Brain microvascular endothelial cell (primary cell): ENCODE results near the gene LDHD.

ENCODE experiments used
- DNase-seq: peaks from one replicate; pipeline ENCODE4 v3.0.0-alpha.2; 2020
- H3K27ac ChIP-seq: fragments of 250-450 bp; sonication (Bioruptor Pico); 2 replicates; pipeline ENCODE4 v1.5.1; 2020; ENCODE audit warnings: mild to moderate bottlenecking, moderate library complexity
- H3K27me3 ChIP-seq: fragments of 250-450 bp; sonication (Bioruptor Pico); replicated peaks from 2 replicates; pipeline ENCODE4 v1.5.1; 2020; ENCODE audit warnings: mild to moderate bottlenecking
- H3K36me3 ChIP-seq: fragments of 250-450 bp; sonication (Bioruptor Pico); replicated peaks from 2 replicates; pipeline ENCODE4 v1.5.1; 2020; ENCODE audit warnings: mild to moderate bottlenecking
- H3K4me3 ChIP-seq: 2 replicates; pipeline ENCODE4 v1.5.1; 2011; ENCODE audit warnings: low read depth, mild to moderate bottlenecking, control low read depth, low read length, moderate library complexity
- in situ Hi-C: cut with HindIII; loops from 2 replicates; pipeline ENCODE4 v1.10.0; 2017; ENCODE audit warnings: low sequenced_read_pairs, low pct_ligation_motif_present
- TF ChIP-seq, protein P1 (sequence below): IDR thresholded peaks from 2 replicates; pipeline ENCODE4 v1.5.1; 2011; ENCODE audit warnings: low read depth, mild to moderate bottlenecking, moderate library complexity, low read length, control low read depth, inconsistent platforms; ENCODE audit errors: missing control alignments

LDHD gene

DNA sequence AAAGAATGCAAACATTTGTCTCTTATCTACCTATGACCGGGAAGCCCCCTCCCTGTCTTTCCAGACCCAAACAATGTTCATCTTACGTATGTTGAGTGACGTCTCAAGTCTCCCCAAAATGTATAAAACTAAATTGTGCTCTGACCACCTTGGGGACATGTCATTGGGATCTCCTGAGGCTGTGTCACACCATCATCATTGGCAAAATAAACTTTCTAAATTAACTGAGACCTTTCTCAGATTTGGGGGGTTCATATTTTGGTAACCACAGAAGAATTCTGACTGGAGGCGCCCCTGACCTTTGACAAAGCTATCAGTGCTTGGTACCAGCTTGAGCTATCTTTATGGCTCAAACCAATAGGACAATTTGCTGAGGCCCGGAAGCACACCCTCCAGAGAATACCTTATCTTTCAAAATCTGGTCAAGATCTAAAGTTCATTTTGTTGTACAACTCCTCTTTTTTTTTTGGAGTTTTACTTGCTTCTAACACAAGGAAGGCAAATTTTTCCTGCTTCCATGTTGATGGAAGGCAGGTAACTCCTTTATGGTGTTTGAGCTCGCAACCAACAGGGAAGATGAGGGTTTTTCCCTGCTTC is 2.5 kb upstream of the LDHD start:
- no peaks in the 10 kb centered on the region for H3K36me3 ChIP-seq
- in situ Hi-C loops, result no loop called here

DNA sequence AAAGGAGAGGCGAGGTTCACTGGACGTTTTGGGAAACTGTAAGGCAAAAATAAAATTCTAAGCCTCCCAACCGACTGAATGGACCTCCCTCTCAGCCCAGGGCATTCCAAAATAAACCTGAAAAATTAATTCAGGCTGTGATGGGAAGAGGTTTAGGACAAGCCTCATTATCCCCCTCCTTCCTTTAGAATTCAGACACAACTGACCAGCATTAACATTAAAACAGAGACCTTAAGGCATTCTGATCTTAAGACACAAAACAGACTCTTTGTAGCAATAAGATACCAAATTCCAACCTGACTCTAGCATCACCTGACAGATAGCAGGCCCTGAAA is 298 bp upstream of the LDHD start:
- H3K36me3 ChIP-seq, result no peaks in the 10 kb centered on the region
- no peak overlapping the region for H3K27ac ChIP-seq
- no peaks in the 10 kb centered on the region for H3K27me3 ChIP-seq
- TF ChIP-seq, protein P1, sequence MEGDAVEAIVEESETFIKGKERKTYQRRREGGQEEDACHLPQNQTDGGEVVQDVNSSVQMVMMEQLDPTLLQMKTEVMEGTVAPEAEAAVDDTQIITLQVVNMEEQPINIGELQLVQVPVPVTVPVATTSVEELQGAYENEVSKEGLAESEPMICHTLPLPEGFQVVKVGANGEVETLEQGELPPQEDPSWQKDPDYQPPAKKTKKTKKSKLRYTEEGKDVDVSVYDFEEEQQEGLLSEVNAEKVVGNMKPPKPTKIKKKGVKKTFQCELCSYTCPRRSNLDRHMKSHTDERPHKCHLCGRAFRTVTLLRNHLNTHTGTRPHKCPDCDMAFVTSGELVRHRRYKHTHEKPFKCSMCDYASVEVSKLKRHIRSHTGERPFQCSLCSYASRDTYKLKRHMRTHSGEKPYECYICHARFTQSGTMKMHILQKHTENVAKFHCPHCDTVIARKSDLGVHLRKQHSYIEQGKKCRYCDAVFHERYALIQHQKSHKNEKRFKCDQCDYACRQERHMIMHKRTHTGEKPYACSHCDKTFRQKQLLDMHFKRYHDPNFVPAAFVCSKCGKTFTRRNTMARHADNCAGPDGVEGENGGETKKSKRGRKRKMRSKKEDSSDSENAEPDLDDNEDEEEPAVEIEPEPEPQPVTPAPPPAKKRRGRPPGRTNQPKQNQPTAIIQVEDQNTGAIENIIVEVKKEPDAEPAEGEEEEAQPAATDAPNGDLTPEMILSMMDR, result no peak
- no peak overlapping the region for H3K4me3 ChIP-seq
- DNase-seq, result no peak
- in situ Hi-C loops, result no loop called here

More for the DNA sequence above, 2.5 kb upstream of the LDHD start:
- Histone ChIP-seq H3K27ac (no peak overlapping the region), H3K27me3 (no peaks in the 10 kb centered on the region), H3K4me3 (no peak overlapping the region)
- no peak for DNase-seq
- TF ChIP-seq, protein P1, result no peak

DNA sequence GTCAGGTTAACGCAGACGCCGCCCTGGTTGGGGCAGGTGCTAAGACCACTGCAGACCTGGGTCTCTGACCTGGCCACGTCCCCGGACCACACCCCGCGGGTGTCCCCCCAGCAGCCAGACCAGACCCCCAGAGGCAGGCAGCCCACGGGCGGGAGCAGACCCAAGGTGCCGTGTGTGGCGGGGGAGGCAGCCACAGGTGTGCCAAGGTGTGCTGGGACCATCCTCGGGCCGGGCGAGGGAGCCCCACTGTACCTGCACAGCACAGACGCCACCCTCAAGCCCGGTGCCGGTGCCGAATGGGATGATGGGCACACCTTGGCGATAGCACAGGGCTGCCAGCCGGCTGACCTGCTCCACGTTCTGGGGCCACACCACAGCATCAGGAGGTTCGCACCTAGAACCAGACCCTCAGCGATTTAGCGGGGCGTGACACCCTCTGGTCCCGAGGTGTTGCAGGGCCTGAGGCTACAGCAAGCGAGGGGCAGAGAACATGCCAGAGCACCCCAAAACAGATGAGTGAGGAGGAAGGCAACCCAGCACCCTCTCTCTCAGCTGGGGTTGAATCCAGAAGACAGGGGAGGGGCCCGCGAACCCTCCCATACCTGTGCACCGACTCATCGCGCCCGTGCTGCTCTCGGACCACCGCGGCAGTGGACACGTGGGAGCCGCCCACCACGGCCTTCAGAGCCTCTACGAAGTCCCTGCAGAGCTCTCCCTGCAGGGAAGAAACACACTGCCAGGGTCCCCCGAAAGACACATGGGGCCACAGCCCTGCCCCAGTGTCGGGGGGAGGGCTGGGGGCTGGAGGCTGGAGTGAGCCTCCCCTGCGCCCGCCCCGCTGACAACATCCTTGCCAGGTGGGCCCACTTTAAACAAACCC is 1.4 kb downstream of the LDHD start:
- TF ChIP-seq, protein P1, result no peak
- H3K27ac ChIP-seq, result no peak overlapping the region
- H3K4me3 ChIP-seq, result no peak overlapping the region
- H3K27me3 ChIP-seq, result no peaks in the 10 kb centered on the region
- in situ Hi-C loops, result no loop called here
- DNase-seq, result no peak
- H3K36me3 ChIP-seq, result no peaks in the 10 kb centered on the region

DNA sequence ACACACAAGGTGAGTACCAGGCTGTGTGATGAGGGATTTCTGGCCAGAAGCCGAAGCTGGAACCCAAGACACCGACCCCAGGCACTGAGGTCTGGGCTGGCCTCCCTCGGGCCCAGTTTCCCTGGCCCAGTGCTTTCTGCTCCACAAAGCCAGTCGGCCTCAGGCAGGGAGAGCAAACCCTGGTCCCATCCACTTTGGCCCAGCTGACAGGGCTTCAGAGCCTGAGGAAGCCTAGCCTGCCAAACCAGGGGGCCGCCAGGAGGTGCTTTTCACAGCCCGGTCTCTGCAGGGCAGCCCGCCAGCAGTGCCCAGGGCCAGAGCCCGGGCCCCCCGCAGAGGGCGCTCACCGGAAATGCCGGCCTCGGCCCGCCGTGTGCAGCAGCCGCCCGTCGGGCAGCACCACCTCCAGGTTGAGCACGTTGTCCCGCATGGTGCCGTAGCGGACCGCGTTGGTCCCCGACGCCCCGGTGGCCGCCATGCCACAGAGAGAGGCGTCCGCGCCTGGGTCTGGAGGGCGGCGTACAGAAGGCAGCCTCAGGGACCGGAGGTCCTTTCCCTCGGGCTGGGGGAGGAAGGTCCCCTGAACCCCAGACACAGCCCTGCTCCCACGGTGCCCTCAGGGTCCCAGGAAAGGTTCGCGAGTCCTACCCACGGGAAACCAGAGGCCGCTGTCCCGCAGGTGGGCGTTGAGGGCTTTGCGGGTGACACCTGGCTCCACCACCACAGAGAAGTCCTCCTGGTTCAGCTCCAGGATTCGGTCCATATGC is 2.2 kb downstream of the LDHD start:
- Histone ChIP-seq H3K36me3 (no peaks in the 10 kb centered on the region), H3K27me3 (no peaks in the 10 kb centered on the region), H3K27ac (no peak overlapping the region), H3K4me3 (no peak overlapping the region)
- TF ChIP-seq, protein P1, result no peak
- DNase-seq, result no peak
- in situ Hi-C loops, result no loop called here

DNA sequence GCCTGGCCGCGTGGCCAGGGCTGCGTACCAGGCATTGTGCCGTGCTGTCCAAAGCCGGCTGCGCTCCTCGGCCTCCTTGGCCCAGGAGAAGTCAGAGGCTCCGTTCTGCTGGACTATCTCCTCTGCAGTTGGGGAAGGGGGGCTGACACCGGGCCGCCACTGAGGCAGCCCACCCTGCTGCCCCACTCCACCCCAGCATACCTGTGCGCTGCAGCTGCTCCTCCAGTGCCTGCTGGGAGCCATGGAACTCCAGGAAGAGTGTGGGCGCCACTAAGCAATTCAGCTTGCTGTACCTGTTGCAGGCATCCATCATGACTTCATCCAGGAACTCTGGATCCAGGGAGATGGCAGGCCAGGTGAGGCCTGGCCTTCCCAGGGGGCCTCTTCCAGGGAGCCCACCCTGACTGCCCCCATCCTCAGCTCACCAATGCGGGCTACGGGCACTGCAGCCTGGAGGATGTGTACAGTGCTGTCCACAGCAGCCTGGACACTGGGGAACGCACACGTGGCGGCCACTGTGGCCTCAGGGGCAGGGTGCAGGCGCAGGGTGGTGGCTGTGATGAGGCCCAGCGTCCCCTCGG is 2.9 kb downstream of the LDHD start:
- no peak overlapping the region for H3K4me3 ChIP-seq
- no peaks in the 10 kb centered on the region for H3K27me3 ChIP-seq
- in situ Hi-C loops, result no loop called here
- no peak for DNase-seq
- no peak overlapping the region for H3K27ac ChIP-seq
- TF ChIP-seq, protein P1, result no peak
- no peaks in the 10 kb centered on the region for H3K36me3 ChIP-seq
